Fibroblast of mammary gland (primary cell): ENCODE data around the gene BEAN1.
A peak's percentile ranks its signal among the peaks of the same experiment; 100 is the strongest.

Source experiments
- DNase-seq: peaks from one replicate; pipeline ENCODE4 v3.0.0-alpha.2; 2010; ENCODE audit warnings: low read depth
- H3K4me3 ChIP-seq: 2 replicates; pipeline ENCODE4 v1.5.1; 2011; ENCODE audit warnings: low read depth, mild to moderate bottlenecking, low read length, moderate library complexity; ENCODE audit not compliant: control insufficient read depth
- CTCF ChIP-seq: conservative IDR thresholded peaks from 2 replicates; pipeline ENCODE4 v1.5.1; 2011; ENCODE audit warnings: low read depth, low read length, inconsistent platforms; ENCODE audit not compliant: control insufficient read depth, insufficient read depth

The BEAN1 gene

GRCh38 chr16:66427036-66427860 is at the start of gene BEAN1:
Gene BEAN1, plus strand, starts transcription at chr16:66427295. Its CDS starts 10,382 bp downstream, at chr16:66437677.
- H3K4me3 ChIP-seq = peak within 1 kb of the TSS; percentile 34
- TF ChIP-seq CTCF = no peak
- DNase-seq = no peak

GRCh38 chr16:66377324-66377723 is 49.8 kb upstream of the BEAN1 start:
- no peak for TF ChIP-seq CTCF
- DNase-seq = no peak
- no peak overlapping the region for H3K4me3 ChIP-seq

GRCh38 chr16:66378741-66379570 is 48.1 kb upstream of the BEAN1 start:
- TF ChIP-seq CTCF = no peak
- DNase-seq = no peak
- no peak overlapping the region for H3K4me3 ChIP-seq

- no peak for DNase-seq
- TF ChIP-seq CTCF = no peak
- H3K4me3 ChIP-seq = no peak overlapping the region
Observed at GRCh38 chr16:66379571-66379941, 47.5 kb upstream of the BEAN1 start.

DNA sequence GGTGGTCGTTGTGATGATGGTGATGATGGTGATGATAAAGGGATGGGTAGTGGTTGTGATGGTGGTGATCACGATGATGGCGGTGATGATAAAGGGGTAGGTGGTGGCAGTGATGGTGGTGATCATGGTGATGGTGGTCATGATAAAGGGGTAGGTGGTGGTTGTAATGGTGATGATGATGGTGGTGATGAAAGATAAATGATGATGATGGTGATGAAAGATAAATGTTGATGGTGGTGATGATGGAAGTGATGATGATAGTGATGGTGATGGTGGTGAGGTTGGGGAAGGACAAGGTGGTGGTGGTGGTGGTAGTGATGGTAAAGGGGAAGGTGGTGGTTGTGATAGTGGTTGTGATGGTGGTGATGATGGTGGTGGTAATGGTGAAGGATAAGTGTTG is 46.7 kb upstream of the BEAN1 start:
- no peak for DNase-seq
- TF ChIP-seq CTCF = no peak
- H3K4me3 ChIP-seq = no peak overlapping the region

DNA sequence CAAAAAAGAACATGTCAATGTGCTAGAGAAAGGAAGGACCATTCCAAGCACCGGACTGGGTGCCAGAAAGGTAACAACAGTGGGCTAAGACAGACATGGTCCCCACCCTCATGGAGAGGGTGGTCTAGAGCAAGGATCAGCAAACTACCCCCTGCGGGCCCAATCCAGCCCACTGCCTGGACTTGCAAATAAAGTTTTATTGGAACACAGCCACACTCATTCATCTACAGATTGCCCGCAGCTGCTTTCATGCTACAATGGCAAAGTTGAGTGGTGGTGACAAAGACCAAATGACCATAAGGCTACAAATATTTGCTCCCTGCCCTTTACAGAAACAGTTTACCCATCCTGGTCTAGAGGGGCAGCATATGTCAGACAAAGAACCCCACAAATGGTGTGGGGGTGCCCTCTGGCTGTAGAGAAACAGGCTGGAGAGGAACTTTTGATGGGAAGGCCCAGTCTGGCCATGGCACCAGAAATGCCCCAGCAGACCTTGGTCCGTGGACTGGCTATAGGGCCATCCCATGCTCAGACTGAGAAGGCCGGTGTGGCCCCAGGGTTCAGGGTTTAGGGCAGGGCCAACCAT is 45.4 kb upstream of the BEAN1 start:
- no peak for TF ChIP-seq CTCF
- H3K4me3 ChIP-seq = no peak overlapping the region
- no peak for DNase-seq
